Measurements from ENCODE around the gene ZNF783. TPM values are rescaled to one million over a fixed set of nuclear protein-coding genes. Genes with fewer than 3 reads are reported as not detected.

ZNF783 gene
- total and polyA plus RNA-seq, 2 donors (not counting 1 experiment from before 2014, with no cell fraction given): 38.1 to 43.8 TPM

DNA sequence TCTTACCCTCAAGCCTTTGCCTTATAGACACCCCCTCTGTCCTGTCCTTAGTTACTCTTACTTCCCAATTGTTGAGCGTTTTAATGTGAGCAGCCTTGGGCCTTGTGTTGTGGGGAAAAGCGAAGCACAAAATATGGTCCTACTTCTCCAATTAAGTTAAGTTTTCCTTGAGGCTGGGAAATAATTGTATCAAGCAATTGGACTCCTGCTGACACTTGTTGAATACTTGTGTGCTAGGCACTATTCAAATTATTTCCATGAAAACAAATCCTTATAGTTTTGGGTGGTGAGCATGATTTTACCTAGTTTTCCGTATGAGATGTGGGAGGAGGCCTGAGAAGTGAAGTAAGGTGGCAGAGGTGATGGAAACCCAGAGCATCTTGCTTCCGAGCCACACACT, 5.4 kb upstream of the ZNF783 start:
- CTCF ChIA-PET: no interaction called here
- ATAC-seq (ENCODE audit: low read depth) (no peak), DNase-seq (no peak)
- no peak overlapping the region for H3K4me2 ChIP-seq (replicated peaks; ENCODE audit: low read depth, low read length, poor library complexity, severe bottlenecking)
- Mint-ChIP-seq H3K9me3 (ENCODE audit: insufficient read depth) (no peaks in the 10 kb centered on the region), H3K27ac (no peak overlapping the region), H3K4me3 (no peak overlapping the region), H3K4me1 (peaks cover 5% of the 10 kb centered on the region), H3K27me3 (no peaks in the 10 kb centered on the region)
- intact Hi-C loops (cut with micrococcal nuclease): no loop called here
- H3K4me3 ChIP-seq (ENCODE audit: control extremely low read depth in 1 of 5, extremely low read depth in 1 of 5, insufficient read depth in 1 of 5, low read depth in 2 of 5, low read length in 4 of 5): no peak overlapping the region
- H3K36me3 ChIP-seq (replicated peaks in 1 of 2; ENCODE audit: control extremely low read depth in 1 of 2, control insufficient read depth in 1 of 2, extremely low read depth in 1 of 2, insufficient read depth in 2 of 2, low read length in 1 of 2): peaks cover 3 to 44% of the 10 kb centered on the region in 2 experiments
- H3K9me3 ChIP-seq (ENCODE audit: control extremely low read depth in 1 of 3, control insufficient read depth in 2 of 3, insufficient read depth in 1 of 3, low read length in 2 of 3): no peaks in the 10 kb centered on the region
- no peak overlapping the region for H3K9ac ChIP-seq (ENCODE audit: low read length)
- 94% methylated on average over 2 of the region's 4 CpGs for WGBS (ENCODE audit: insufficient coverage)
- TF ChIP-seq, protein P1, sequence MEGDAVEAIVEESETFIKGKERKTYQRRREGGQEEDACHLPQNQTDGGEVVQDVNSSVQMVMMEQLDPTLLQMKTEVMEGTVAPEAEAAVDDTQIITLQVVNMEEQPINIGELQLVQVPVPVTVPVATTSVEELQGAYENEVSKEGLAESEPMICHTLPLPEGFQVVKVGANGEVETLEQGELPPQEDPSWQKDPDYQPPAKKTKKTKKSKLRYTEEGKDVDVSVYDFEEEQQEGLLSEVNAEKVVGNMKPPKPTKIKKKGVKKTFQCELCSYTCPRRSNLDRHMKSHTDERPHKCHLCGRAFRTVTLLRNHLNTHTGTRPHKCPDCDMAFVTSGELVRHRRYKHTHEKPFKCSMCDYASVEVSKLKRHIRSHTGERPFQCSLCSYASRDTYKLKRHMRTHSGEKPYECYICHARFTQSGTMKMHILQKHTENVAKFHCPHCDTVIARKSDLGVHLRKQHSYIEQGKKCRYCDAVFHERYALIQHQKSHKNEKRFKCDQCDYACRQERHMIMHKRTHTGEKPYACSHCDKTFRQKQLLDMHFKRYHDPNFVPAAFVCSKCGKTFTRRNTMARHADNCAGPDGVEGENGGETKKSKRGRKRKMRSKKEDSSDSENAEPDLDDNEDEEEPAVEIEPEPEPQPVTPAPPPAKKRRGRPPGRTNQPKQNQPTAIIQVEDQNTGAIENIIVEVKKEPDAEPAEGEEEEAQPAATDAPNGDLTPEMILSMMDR (IDR thresholded peaks at IDR 0.05): no peak
- no peak for TF ChIP-seq EZH2 (IDR thresholded peaks at IDR 0.05; ENCODE audit: borderline replicate concordance, insufficient read depth, low read depth, low read length, poor library complexity, severe bottlenecking)
- H4K20me1 ChIP-seq (ENCODE audit: control insufficient read depth, insufficient read depth, low read length, poor library complexity, severe bottlenecking): no peaks in the 10 kb centered on the region
- no peak overlapping the region for H3K27ac ChIP-seq (ENCODE audit: low read length in 2 of 2)
- peaks cover 6% of the 10 kb centered on the region in 2 donors for H3K4me1 ChIP-seq (ENCODE audit: control insufficient read depth in 2 of 2, insufficient read depth in 2 of 2, low read length in 2 of 2)
- H2AFZ ChIP-seq (ENCODE audit: insufficient read depth, low read depth, low read length, poor library complexity, severe bottlenecking): no peak overlapping the region
- POLR2A ChIA-PET: no interaction called here
- H3K27me3 ChIP-seq (replicated peaks in 1 of 4; ENCODE audit: control extremely low read depth in 1 of 4, control insufficient read depth in 3 of 4, insufficient read depth in 4 of 4, low read length in 3 of 4): no peaks in the 10 kb centered on the region
- no peaks in the 10 kb centered on the region for H3K79me2 ChIP-seq (ENCODE audit: control insufficient read depth, insufficient read depth, low read length)

DNA sequence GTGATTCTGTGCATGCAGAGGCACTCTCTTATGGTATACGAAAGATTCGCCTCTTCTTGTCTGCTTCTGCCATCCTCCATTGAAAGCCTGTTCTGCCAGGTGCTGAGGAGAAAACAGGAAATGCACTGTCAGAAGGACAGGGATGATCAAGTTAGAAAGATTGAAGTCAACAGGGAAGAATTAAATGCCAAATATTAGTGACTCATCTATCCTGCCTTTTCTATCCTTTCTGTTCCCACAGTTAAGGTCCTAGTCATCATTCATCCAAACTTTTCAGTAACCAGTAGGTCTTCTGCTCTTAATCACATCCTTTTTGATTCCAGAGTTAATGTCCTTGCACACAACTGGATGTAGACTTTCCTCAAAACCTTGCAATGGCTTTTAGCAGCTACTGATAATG, 4.8 kb upstream of the ZNF783 start:
- Histone ChIP-seq H3K9ac (ENCODE audit: low read length) (no peak overlapping the region), H3K4me3 (ENCODE audit: control extremely low read depth in 1 of 5, extremely low read depth in 1 of 5, insufficient read depth in 1 of 5, low read depth in 2 of 5, low read length in 4 of 5) (no peak overlapping the region), H3K36me3 (replicated peaks in 1 of 2; ENCODE audit: control extremely low read depth in 1 of 2, control insufficient read depth in 1 of 2, extremely low read depth in 1 of 2, insufficient read depth in 2 of 2, low read length in 1 of 2) (peaks cover 1 to 38% of the 10 kb centered on the region in 2 experiments), H3K79me2 (ENCODE audit: control insufficient read depth, insufficient read depth, low read length) (no peaks in the 10 kb centered on the region), H3K4me1 (ENCODE audit: control insufficient read depth in 2 of 2, insufficient read depth in 2 of 2, low read length in 2 of 2) (peaks cover 6% of the 10 kb centered on the region in 2 donors), H2AFZ (ENCODE audit: insufficient read depth, low read depth, low read length, poor library complexity, severe bottlenecking) (no peak overlapping the region), H3K27me3 (replicated peaks in 1 of 4; ENCODE audit: control extremely low read depth in 1 of 4, control insufficient read depth in 3 of 4, insufficient read depth in 4 of 4, low read length in 3 of 4) (no peaks in the 10 kb centered on the region), H3K27ac (ENCODE audit: low read length in 2 of 2) (no peak overlapping the region), H3K9me3 (ENCODE audit: control extremely low read depth in 1 of 3, control insufficient read depth in 2 of 3, insufficient read depth in 1 of 3, low read length in 2 of 3) (no peaks in the 10 kb centered on the region), H4K20me1 (ENCODE audit: control insufficient read depth, insufficient read depth, low read length, poor library complexity, severe bottlenecking) (no peaks in the 10 kb centered on the region), H3K4me2 (replicated peaks; ENCODE audit: low read depth, low read length, poor library complexity, severe bottlenecking) (no peak overlapping the region)
- peaks cover 6% of the 10 kb centered on the region for H3K4me1 Mint-ChIP-seq
- WGBS (ENCODE audit: insufficient coverage): 79% methylated on average over 2 of the region's 2 CpGs
- CTCF ChIA-PET: no interaction called here
- TF ChIP-seq EZH2 (IDR thresholded peaks at IDR 0.05; ENCODE audit: borderline replicate concordance, insufficient read depth, low read depth, low read length, poor library complexity, severe bottlenecking): no peak
- TF ChIP-seq, protein P1 (IDR thresholded peaks at IDR 0.05): no peak
- DNase-seq (no peak), ATAC-seq (ENCODE audit: low read depth) (no peak)
- no peaks in the 10 kb centered on the region for H3K9me3 Mint-ChIP-seq (ENCODE audit: insufficient read depth)
- no peak overlapping the region for H3K27ac Mint-ChIP-seq
- intact Hi-C loops (cut with micrococcal nuclease): no loop called here
- no peaks in the 10 kb centered on the region for H3K27me3 Mint-ChIP-seq
- no peak overlapping the region for H3K4me3 Mint-ChIP-seq
- POLR2A ChIA-PET: no interaction called here

All from B cell (primary cell).